Esophagus muscularis mucosa (tissue), 4 donors: ENCODE results near the gene KIAA0513. TPM values are rescaled to one million over a fixed set of nuclear protein-coding genes. Genes with fewer than 3 reads are reported as not detected.

Experiments
- DNase-seq: peaks from one replicate; pipeline ENCODE4 v3.0.0-alpha.2; 2017; ENCODE audit errors: extremely low spot score
- H3K27ac ChIP-seq, 4 donors: fragments of 200-600 bp; sonication (generic); replicated peaks in 1 of 4; 1 replicate in 3 of 4; 2 replicates in 1 of 4; pipeline ENCODE4 v1.5.1; 2016 to 2019; ENCODE audit warnings: mild to moderate bottlenecking in 1 of 4
- H3K27me3 ChIP-seq, 4 donors: fragments of 200-600 bp; sonication (generic); one replicate each; pipeline versions ENCODE4 v1.5.1 to v1.6.0; 2016 to 2019
- H3K36me3 ChIP-seq, 4 donors: fragments of 200-600 bp; sonication (generic); one replicate each; pipeline ENCODE4 v1.5.1; 2016 to 2019
- H3K4me1 ChIP-seq, 4 donors: fragments of 200-600 bp; sonication (generic); one replicate each; pipeline ENCODE4 v1.5.1; 2016 to 2019
- H3K4me3 ChIP-seq, 4 donors: fragments of 200-600 bp; sonication (generic); 1 replicate in 2 of 4; 2 replicates in 2 of 4; pipeline ENCODE4 v1.5.1; 2016 to 2019; ENCODE audit warnings: mild to moderate bottlenecking in 4 of 4, moderate library complexity in 1 of 4
- H3K9me3 ChIP-seq, 4 donors: fragments of 200-600 bp; sonication (generic); 1 replicate in 3 of 4; 2 replicates in 1 of 4; pipeline ENCODE4 v1.5.1; 2016 to 2019
- CTCF ChIP-seq, 3 experiments: fragments of 200-600 bp in 2 of 3; fragments of 450-650 bp in 1 of 3; sonication (generic) in 2 of 3; IDR thresholded peaks; one replicate each; pipeline ENCODE4 v1.5.1; 2017 to 2019; ENCODE audit warnings: antibody characterized with exemption in 3 of 3, mild to moderate bottlenecking in 2 of 3, moderate library complexity in 1 of 3
- EP300 ChIP-seq: sonication (generic); formaldehyde crosslinking; IDR thresholded peaks from one replicate; pipeline ENCODE4 v1.6.1; 2017; ENCODE audit warnings: antibody characterized with exemption
- POLR2A ChIP-seq: fragments of 450-650 bp; IDR thresholded peaks from one replicate; pipeline ENCODE4 v1.6.1; 2017; ENCODE audit warnings: antibody characterized with exemption, moderate library complexity, mild to moderate bottlenecking, low read depth
- POLR2AphosphoS5 ChIP-seq, 2 donors: sonication (generic); formaldehyde crosslinking; IDR thresholded peaks; one replicate each; pipeline ENCODE4 v1.6.1; 2017; ENCODE audit warnings: antibody characterized with exemption in 2 of 2
- WGBS: methylation state at CpG from one replicate; pipeline ENCODE4 v1.1.5; 2018; 5-methylcytosine and 5-hydroxymethylcytosine counted together
- intact Hi-C: fragments of 100-400 bp; cut with DNase I; formaldehyde crosslinking; loops from one replicate; pipeline ENCODE4 v1.15.1; 2023
- total RNA-seq, 4 donors: library from RNA; depleted of rRNA; stranded (reverse); fragments of >200 nt; gene quantifications; one replicate each; pipeline versions ENCODE4 v1.1.0 to v1.2.1, GENCODE V29; 2016

KIAA0513 gene
- total RNA-seq, 4 donors from 2014 or later, result 16.4 to 28.8 (median 23.4) TPM

- TF ChIP-seq CTCF (IDR thresholded peaks at IDR 0.05) (no peak), POLR2A (no peak), POLR2AphosphoS5 (IDR thresholded peaks at IDR 0.05) (no peak), EP300 (no peak)
- no peaks in the 10 kb centered on the region for H3K9me3 ChIP-seq
- no peaks in the 10 kb centered on the region for H3K36me3 ChIP-seq
- H3K4me1 ChIP-seq, result peaks cover 40 to 67% (median 61%) of the 10 kb centered on the region in 4 donors
- no peaks in the 10 kb centered on the region for H3K27me3 ChIP-seq
- no peak overlapping the region for H3K4me3 ChIP-seq
- 81% methylated on average over 3 of the region's 3 CpGs for WGBS
- DNase-seq, result no peak
- H3K27ac ChIP-seq, result peak overlapping the region in 2 of 4 donors; percentile 54 to 55
- intact Hi-C loops, result no loop called here
These were observed 99.8 kb downstream of the KIAA0513 start for GRCh38 chr16:85127379-85127723.

- TF ChIP-seq EP300 (no peak), POLR2AphosphoS5 (IDR thresholded peaks at IDR 0.05) (no peak), POLR2A (no peak), CTCF (IDR thresholded peaks at IDR 0.05) (no peak)
- H3K4me3 ChIP-seq, result no peak overlapping the region
- H3K4me1 ChIP-seq, result peaks cover 40 to 67% (median 61%) of the 10 kb centered on the region in 4 donors
- H3K27me3 ChIP-seq, result no peaks in the 10 kb centered on the region
- intact Hi-C loops, result no loop called here
- H3K9me3 ChIP-seq, result no peaks in the 10 kb centered on the region
- 100% methylated on average over 6 of the region's 9 CpGs for WGBS
- DNase-seq, result no peak
- H3K36me3 ChIP-seq, result no peaks in the 10 kb centered on the region
- no peak overlapping the region for H3K27ac ChIP-seq
These were observed 100.7 kb downstream of the KIAA0513 start for GRCh38 chr16:85128079-85128837.

GRCh38 chr16:85129876-85130704 lies 102.5 kb downstream of the KIAA0513 start:
- H3K9me3 ChIP-seq, result no peaks in the 10 kb centered on the region
- TF ChIP-seq POLR2A, result no peak
- TF ChIP-seq POLR2AphosphoS5 (IDR thresholded peaks at IDR 0.05), result peak; percentile 61 to 67
- H3K27ac ChIP-seq, result peak overlapping the region; percentile 81 to 86 (median 84)
- 41% methylated on average over 15 of the region's 15 CpGs for WGBS
- no peak for DNase-seq
- H3K4me3 ChIP-seq, result no peak overlapping the region
- H3K4me1 ChIP-seq, result peaks cover 48 to 66% (median 64%) of the 10 kb centered on the region in 4 donors
- no peaks in the 10 kb centered on the region for H3K36me3 ChIP-seq
- H3K27me3 ChIP-seq, result no peaks in the 10 kb centered on the region
- intact Hi-C loops, result no loop called here

- H3K27ac ChIP-seq, result peak overlapping the region; percentile 81 to 86 (median 84)
- no peak overlapping the region for H3K4me3 ChIP-seq
- TF ChIP-seq CTCF (IDR thresholded peaks at IDR 0.05) (no peak), POLR2AphosphoS5 (IDR thresholded peaks at IDR 0.05) (no peak), EP300 (no peak), POLR2A (no peak)
- H3K9me3 ChIP-seq, result no peaks in the 10 kb centered on the region
- intact Hi-C loops, result no loop called here
- peaks cover 48 to 67% (median 64%) of the 10 kb centered on the region in 4 donors for H3K4me1 ChIP-seq
- DNase-seq, result no peak
- H3K36me3 ChIP-seq, result no peaks in the 10 kb centered on the region
- H3K27me3 ChIP-seq, result no peaks in the 10 kb centered on the region
- 45% methylated on average over 5 of the region's 5 CpGs for WGBS
These were observed 103.1 kb downstream of the KIAA0513 start for GRCh38 chr16:85130705-85131028.
